PFSK-1 (cell line): Measurements from ENCODE around the gene MATN4.

Experiments used
- FOXP2 ChIP-seq: optimal IDR thresholded peaks from 2 replicates; pipeline ENCODE3; 2011; ENCODE audit warnings: borderline replicate concordance, control low read depth, inconsistent platforms; ENCODE audit not compliant: insufficient read depth; ENCODE audit errors: extremely low read length, extremely low read depth
- POLR2AphosphoS5 ChIP-seq: IDR thresholded peaks from 2 replicates; pipeline ENCODE4 v1.6.1; 2012; ENCODE audit warnings: low read depth, mild to moderate bottlenecking, control low read depth, low read length, moderate library complexity
- SIN3A ChIP-seq: IDR thresholded peaks from 2 replicates; pipeline ENCODE4 v1.6.1; 2012; ENCODE audit warnings: mild to moderate bottlenecking, low read length, moderate library complexity, borderline replicate concordance; ENCODE audit not compliant: insufficient read depth
- TAF1 ChIP-seq: IDR thresholded peaks from 2 replicates; pipeline ENCODE4 v1.6.1; 2012; ENCODE audit warnings: low read length, control low read depth, borderline replicate concordance; ENCODE audit not compliant: insufficient read depth
- TF ChIP-seq, protein P1 (sequence below), 2 experiments: IDR thresholded peaks; 2 replicates each; pipeline versions ENCODE4 v1.6.1 to v1.8.0; 2011 to 2012; ENCODE audit warnings: low read depth in 2 of 2, low read length in 2 of 2, control low read depth in 1 of 2, inconsistent platforms in 1 of 2, mild to moderate bottlenecking in 1 of 2, moderate library complexity in 1 of 2; ENCODE audit not compliant: insufficient read depth in 1 of 2

MATN4 gene

GRCh38 chr20:45263556-45264266 lies 44.4 kb downstream of the MATN4 start:
- TF ChIP-seq SIN3A (no peak), TAF1 (no peak), POLR2AphosphoS5 (no peak), FOXP2 (no peak)
- TF ChIP-seq, protein P1, sequence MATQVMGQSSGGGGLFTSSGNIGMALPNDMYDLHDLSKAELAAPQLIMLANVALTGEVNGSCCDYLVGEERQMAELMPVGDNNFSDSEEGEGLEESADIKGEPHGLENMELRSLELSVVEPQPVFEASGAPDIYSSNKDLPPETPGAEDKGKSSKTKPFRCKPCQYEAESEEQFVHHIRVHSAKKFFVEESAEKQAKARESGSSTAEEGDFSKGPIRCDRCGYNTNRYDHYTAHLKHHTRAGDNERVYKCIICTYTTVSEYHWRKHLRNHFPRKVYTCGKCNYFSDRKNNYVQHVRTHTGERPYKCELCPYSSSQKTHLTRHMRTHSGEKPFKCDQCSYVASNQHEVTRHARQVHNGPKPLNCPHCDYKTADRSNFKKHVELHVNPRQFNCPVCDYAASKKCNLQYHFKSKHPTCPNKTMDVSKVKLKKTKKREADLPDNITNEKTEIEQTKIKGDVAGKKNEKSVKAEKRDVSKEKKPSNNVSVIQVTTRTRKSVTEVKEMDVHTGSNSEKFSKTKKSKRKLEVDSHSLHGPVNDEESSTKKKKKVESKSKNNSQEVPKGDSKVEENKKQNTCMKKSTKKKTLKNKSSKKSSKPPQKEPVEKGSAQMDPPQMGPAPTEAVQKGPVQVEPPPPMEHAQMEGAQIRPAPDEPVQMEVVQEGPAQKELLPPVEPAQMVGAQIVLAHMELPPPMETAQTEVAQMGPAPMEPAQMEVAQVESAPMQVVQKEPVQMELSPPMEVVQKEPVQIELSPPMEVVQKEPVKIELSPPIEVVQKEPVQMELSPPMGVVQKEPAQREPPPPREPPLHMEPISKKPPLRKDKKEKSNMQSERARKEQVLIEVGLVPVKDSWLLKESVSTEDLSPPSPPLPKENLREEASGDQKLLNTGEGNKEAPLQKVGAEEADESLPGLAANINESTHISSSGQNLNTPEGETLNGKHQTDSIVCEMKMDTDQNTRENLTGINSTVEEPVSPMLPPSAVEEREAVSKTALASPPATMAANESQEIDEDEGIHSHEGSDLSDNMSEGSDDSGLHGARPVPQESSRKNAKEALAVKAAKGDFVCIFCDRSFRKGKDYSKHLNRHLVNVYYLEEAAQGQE (IDR thresholded peaks at IDR 0.05; ENCODE audit: insufficient read depth in 1 of 2, low read depth in 2 of 2, low read length in 2 of 2): no peak

DNA sequence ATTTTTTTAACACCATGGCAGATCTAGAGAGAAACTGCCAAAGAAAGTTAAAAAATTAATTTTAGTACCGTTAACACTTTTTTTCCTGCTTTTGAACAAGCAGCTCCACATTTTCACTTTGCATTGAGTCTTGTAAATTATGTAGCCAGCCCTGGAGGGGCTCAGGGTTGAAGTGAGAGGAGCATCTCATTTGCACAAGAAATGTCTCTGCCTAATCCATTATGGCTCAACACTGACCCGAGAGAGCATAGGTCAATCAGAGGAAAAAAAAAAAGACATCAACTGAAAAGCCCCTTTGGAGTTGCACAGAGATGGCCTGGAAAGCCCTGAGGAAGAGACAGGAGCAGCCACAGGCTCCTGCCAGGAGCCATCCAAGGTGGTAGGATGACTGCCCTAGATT lies 49.4 kb downstream of the MATN4 start:
- TF ChIP-seq FOXP2 (no peak), SIN3A (no peak), TAF1 (no peak), POLR2AphosphoS5 (no peak)
- TF ChIP-seq, protein P1 (IDR thresholded peaks at IDR 0.05; ENCODE audit: insufficient read depth in 1 of 2, low read depth in 2 of 2, low read length in 2 of 2): no peak

- TF ChIP-seq POLR2AphosphoS5: no peak
- TF ChIP-seq, protein P1 (IDR thresholded peaks at IDR 0.05; ENCODE audit: insufficient read depth in 1 of 2, low read depth in 2 of 2, low read length in 2 of 2): no peak
- TF ChIP-seq TAF1: no peak
- TF ChIP-seq SIN3A: no peak
- no peak for TF ChIP-seq FOXP2
Measured at GRCh38 chr20:45258259-45258658, 49.8 kb downstream of the MATN4 start.

GRCh38 chr20:45257711-45258110 lies 50.4 kb downstream of the MATN4 start:
- no peak for TF ChIP-seq SIN3A
- no peak for TF ChIP-seq POLR2AphosphoS5
- TF ChIP-seq, protein P1 (IDR thresholded peaks at IDR 0.05; ENCODE audit: insufficient read depth in 1 of 2, low read depth in 2 of 2, low read length in 2 of 2): no peak
- TF ChIP-seq TAF1: no peak
- no peak for TF ChIP-seq FOXP2
